Loucy (cell line): Measurements from ENCODE around the gene CFAP65.

Experiments
- EZH2phosphoT487 ChIP-seq: fragments of 200-600 bp; IDR thresholded peaks from 2 replicates; pipeline ENCODE4 v1.6.1; 2018; ENCODE audit warnings: antibody characterized with exemption, mild to moderate bottlenecking, moderate library complexity, borderline replicate concordance
- TF ChIP-seq, protein P1 (sequence below): fragments of 200-600 bp; sonication (generic); conservative IDR thresholded peaks from 2 replicates; pipeline ENCODE4 v1.5.1; 2014; ENCODE audit warnings: mild to moderate bottlenecking, antibody characterized with exemption, low read length

DNA sequence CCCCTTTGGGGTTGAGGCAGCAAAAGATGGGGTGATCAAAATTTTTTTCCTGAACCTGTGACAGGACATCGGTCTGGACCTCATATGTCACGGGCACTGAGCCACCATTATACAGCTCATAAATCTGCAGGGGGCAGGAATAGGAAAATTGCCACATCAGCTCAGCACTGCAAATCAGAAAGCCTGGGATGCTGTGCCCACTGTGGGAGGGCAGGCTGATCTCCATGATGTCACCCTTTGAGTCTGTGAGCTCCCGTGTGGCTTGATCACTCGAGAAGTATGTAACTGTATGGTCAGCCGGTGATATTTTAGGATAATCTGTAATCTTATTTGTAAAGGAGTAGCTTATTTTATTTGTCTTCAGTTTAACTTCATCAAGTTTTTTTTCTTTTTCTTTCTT is 30.4 kb downstream of the CFAP65 start:
- TF ChIP-seq, protein P1, sequence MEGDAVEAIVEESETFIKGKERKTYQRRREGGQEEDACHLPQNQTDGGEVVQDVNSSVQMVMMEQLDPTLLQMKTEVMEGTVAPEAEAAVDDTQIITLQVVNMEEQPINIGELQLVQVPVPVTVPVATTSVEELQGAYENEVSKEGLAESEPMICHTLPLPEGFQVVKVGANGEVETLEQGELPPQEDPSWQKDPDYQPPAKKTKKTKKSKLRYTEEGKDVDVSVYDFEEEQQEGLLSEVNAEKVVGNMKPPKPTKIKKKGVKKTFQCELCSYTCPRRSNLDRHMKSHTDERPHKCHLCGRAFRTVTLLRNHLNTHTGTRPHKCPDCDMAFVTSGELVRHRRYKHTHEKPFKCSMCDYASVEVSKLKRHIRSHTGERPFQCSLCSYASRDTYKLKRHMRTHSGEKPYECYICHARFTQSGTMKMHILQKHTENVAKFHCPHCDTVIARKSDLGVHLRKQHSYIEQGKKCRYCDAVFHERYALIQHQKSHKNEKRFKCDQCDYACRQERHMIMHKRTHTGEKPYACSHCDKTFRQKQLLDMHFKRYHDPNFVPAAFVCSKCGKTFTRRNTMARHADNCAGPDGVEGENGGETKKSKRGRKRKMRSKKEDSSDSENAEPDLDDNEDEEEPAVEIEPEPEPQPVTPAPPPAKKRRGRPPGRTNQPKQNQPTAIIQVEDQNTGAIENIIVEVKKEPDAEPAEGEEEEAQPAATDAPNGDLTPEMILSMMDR: no peak
- no peak for TF ChIP-seq EZH2phosphoT487
